K562 (cell line): ENCODE measurements around the gene CTSH. TPM values are rescaled to one million over a fixed set of nuclear protein-coding genes. Genes with fewer than 3 reads are reported as not detected.
"Not testable (repeated sequence)": the region's sequence is repeated elsewhere in the genome, so short reads cannot be mapped to it uniquely, and the experiment has no call there.

Source experiments
- ATAC-seq: fragments of 200-7000 bp; cut with Tn5 transposase; 3 replicates; pipeline ENCODE4 v1.9.1; 2020; ENCODE audit warnings: moderate library complexity
- BruUV-seq: library from RNA; stranded (reverse); fragments of 400-500 nt; replicated peaks from 2 replicates; lab custom pipeline; 2021; lab: Mats Ljungman, UMichigan
- CTCF ChIA-PET: fragments of 300-600 bp; formaldehyde crosslinking; extraction: SDS; loops from one replicate; lab custom pipeline; 2021; ENCODE audit warnings: low intra/inter-chr PET ratio; lab: Yijun Ruan, JAX
- POLR2A ChIA-PET: fragments of 300-600, 350-650 bp; sonication (Branson Sonifier 250); formaldehyde crosslinking; extraction: SDS; loops from one replicate; lab custom pipeline; 2021; ENCODE audit warnings: antibody characterized with exemption, inconsistent platforms; lab: Yijun Ruan, JAX
- DNase-seq, 4 experiments: peaks; one replicate each; pipeline versions ENCODE4 v3.0.0 to v3.0.0-alpha.2; 2011 to 2018; ENCODE audit warnings: low spot score in 3 of 4, mixed read lengths in 3 of 4; ENCODE audit errors: extremely low read depth in 1 of 4
- FAIRE-seq: peaks from 2 replicates; lab custom pipeline; 2011; peaks lifted over from hg19 to GRCh38; lab: Jason Lieb, UNC
- H2AFZ ChIP-seq: 2 replicates; pipeline ENCODE4 v1.6.0; 2011; ENCODE audit warnings: low read depth, low read length, control low read depth, inconsistent platforms
- H3K27ac ChIP-seq: fragments of 200-600 bp; 3 replicates; pipeline ENCODE4 v1.8.0; 2011; ENCODE audit warnings: low read depth, mild to moderate bottlenecking, control low read depth, inconsistent platforms, low read length, moderate library complexity, mixed read lengths; ENCODE audit errors: extremely low read depth
- H3K27me3 ChIP-seq, 2 experiments: fragments of 300-600 bp in 1 of 2; 2 replicates in 1 of 2; 3 replicates in 1 of 2; pipeline versions ENCODE4 v1.6.0 to v1.8.0; 2011; ENCODE audit warnings: inconsistent platforms in 2 of 2, low read length in 2 of 2, mild to moderate bottlenecking in 1 of 2, mixed read lengths in 1 of 2, moderate library complexity in 1 of 2; ENCODE audit not compliant: control insufficient read depth in 2 of 2, insufficient read depth in 2 of 2
- H3K36me3 ChIP-seq: fragments of 300-600 bp; 3 replicates; pipeline ENCODE4 v1.8.0; 2011; ENCODE audit warnings: mild to moderate bottlenecking, low read length, inconsistent platforms; ENCODE audit not compliant: control insufficient read depth, insufficient read depth
- H3K4me1 ChIP-seq, 2 experiments: fragments of 200-600 bp in 1 of 2; replicated peaks in 1 of 2; 2 replicates in 1 of 2; 3 replicates in 1 of 2; pipeline versions ENCODE4 v1.5.1 to v1.8.0; 2011; ENCODE audit warnings: inconsistent platforms in 2 of 2, low read length in 2 of 2, mild to moderate bottlenecking in 1 of 2, mixed read lengths in 1 of 2, moderate library complexity in 1 of 2; ENCODE audit not compliant: control insufficient read depth in 2 of 2, insufficient read depth in 2 of 2
- H3K4me2 ChIP-seq: 2 replicates; pipeline ENCODE4 v1.6.1; 2011; ENCODE audit warnings: low read length, control low read depth, inconsistent platforms, mixed read lengths; ENCODE audit not compliant: insufficient read depth
- H3K4me3 ChIP-seq: fragments of 200-600 bp; sonication (generic), shearing (Covaris generic); 2 replicates; pipeline ENCODE4 v1.5.1; 2016; ENCODE audit warnings: control low read depth, inconsistent platforms
- H3K79me2 ChIP-seq: fragments of 200-600 bp; 3 replicates; pipeline ENCODE4 v1.8.0; 2011; ENCODE audit warnings: low read length, inconsistent platforms; ENCODE audit not compliant: control insufficient read depth, insufficient read depth
- H3K9ac ChIP-seq, 2 experiments: 2 replicates each; pipeline versions ENCODE4 v1.6.0 to v1.6.1; 2011; ENCODE audit warnings: low read depth in 2 of 2, low read length in 2 of 2, control low read depth in 1 of 2, inconsistent platforms in 1 of 2, mild to moderate bottlenecking in 1 of 2, mixed read lengths in 1 of 2; ENCODE audit not compliant: insufficient read depth in 1 of 2
- H3K9me1 ChIP-seq: one replicate; pipeline ENCODE4 v1.6.0; 2011; ENCODE audit warnings: inconsistent platforms, mild to moderate bottlenecking, low read length, moderate library complexity; ENCODE audit not compliant: control insufficient read depth, insufficient read depth
- H3K9me3 ChIP-seq: replicated peaks from 2 replicates; pipeline ENCODE4 v1.5.1; 2011; ENCODE audit warnings: low read depth, low read length, inconsistent platforms; ENCODE audit not compliant: control insufficient read depth, insufficient read depth
- H4K20me1 ChIP-seq: replicated peaks from 2 replicates; pipeline ENCODE4 v1.6.1; 2011; ENCODE audit warnings: low read length, inconsistent platforms, mixed read lengths; ENCODE audit not compliant: control insufficient read depth, insufficient read depth
- ELF1 ChIP-seq: fragments of 200-800 bp; sonication (Bioruptor generic); IDR thresholded peaks from 2 replicates; pipeline ENCODE4 v1.6.1; 2016; ENCODE audit warnings: missing genetic modification characterization, missing compliant biosample characterization
- FOXP1 ChIP-seq: sonication (generic); formaldehyde crosslinking; IDR thresholded peaks from 2 replicates; pipeline ENCODE4 v1.8.0; 2022; ENCODE audit warnings: mild to moderate bottlenecking, missing genetic modification reagents
- NR2C1 ChIP-seq, 2 experiments: fragments of 450-650 bp; IDR thresholded peaks; 2 replicates each; pipeline ENCODE4 v1.6.1; 2017; ENCODE audit warnings: mild to moderate bottlenecking in 2 of 2, antibody characterized with exemption in 1 of 2, inconsistent platforms in 1 of 2, missing compliant biosample characterization in 1 of 2, missing genetic modification characterization in 1 of 2
- THRAP3 ChIP-seq: fragments of 450-650 bp; IDR thresholded peaks from 2 replicates; pipeline ENCODE4 v1.6.1; 2016; ENCODE audit warnings: mild to moderate bottlenecking, inconsistent platforms, borderline replicate concordance
- WGBS: fragments of 100-300 bp; shearing (Covaris generic); methylation state at CpG from one replicate; pipeline ENCODE4 v1.1.6; 2016; ENCODE audit warnings: low coverage, mixed read lengths; ENCODE audit not compliant: insufficient coverage; ENCODE audit errors: missing lambda C conversion rate; 5-methylcytosine and 5-hydroxymethylcytosine counted together
- in situ Hi-C: fragments of 300-500 bp; cut with MboI; formaldehyde crosslinking; loops from 4 replicates; pipeline ENCODE4 v1.15.0; 2018; ENCODE audit warnings: inconsistent platforms, mixed read lengths
- intact Hi-C: fragments of 100-400 bp; cut with micrococcal nuclease; formaldehyde crosslinking; loops from 2 replicates; pipeline ENCODE4 v1.14.2; 2022
- polyA plus RNA-seq, 8 experiments: library from polyadenylated mRNA; depleted of rRNA in 4 of 8; stranded (reverse) in 5 of 8; unstranded in 3 of 8; fragments of >200 nt; fragmentation: Nextera tagmentation in 2 of 8; fragmentation: Illumina TruSeq in 1 of 8; extraction: Ambion mirVana in 2 of 8; extraction: Trizol in 1 of 8; gene quantifications; 2 replicates each; pipeline versions ENCODE4 v1.2.1 to v1.2.3, GENCODE V29; 2011 to 2014; ENCODE audit warnings: inconsistent platforms in 1 of 8, missing spikeins in 1 of 8
- total RNA-seq, 7 experiments: library from RNA; depleted of rRNA in 6 of 7; stranded (reverse); fragments of >200 nt in 6 of 7; fragmentation: Illumina TruSeq in 2 of 7; extraction: Trizol in 2 of 7; gene quantifications; 2 replicates each; pipeline versions ENCODE4 v1.2.1 to v1.2.3, GENCODE V29; 2011 to 2021; ENCODE audit warnings: low replicate concordance in 1 of 7
- TF ChIP-seq, protein P1 (sequence below): fragments of 450-650 bp; formaldehyde crosslinking; IDR thresholded peaks from 2 replicates; pipeline ENCODE4 v1.4.0; 2020; ENCODE audit warnings: mild to moderate bottlenecking, moderate library complexity
- TF ChIP-seq, protein P2 (sequence below): sonication (generic); formaldehyde crosslinking; IDR thresholded peaks from 2 replicates; pipeline ENCODE4 v1.8.1; 2023; ENCODE audit warnings: mild to moderate bottlenecking, missing genetic modification reagents
- TF ChIP-seq, protein P3 (sequence below), 3 experiments: fragments of 200-800 bp in 1 of 3; sonication (Bioruptor generic) in 1 of 3; sonication (generic) in 1 of 3; formaldehyde crosslinking in 1 of 3; IDR thresholded peaks; 2 replicates each; pipeline versions ENCODE4 v1.6.1 to v1.8.0; 2016 to 2022; ENCODE audit warnings: mild to moderate bottlenecking in 2 of 3, missing compliant biosample characterization in 2 of 3, missing genetic modification characterization in 2 of 3, missing genetic modification reagents in 1 of 3
- TF ChIP-seq, protein P4 (sequence below), 2 experiments: fragments of 450-650 bp; IDR thresholded peaks; 2 replicates each; pipeline ENCODE4 v1.6.1; 2016

The CTSH gene
- total and polyA plus RNA-seq, 9 of the 15 experiments (the other 6 are each of a cell fraction or from before 2014, with no cell fraction given), result 15.0 to 462 (median 173) TPM

DNA sequence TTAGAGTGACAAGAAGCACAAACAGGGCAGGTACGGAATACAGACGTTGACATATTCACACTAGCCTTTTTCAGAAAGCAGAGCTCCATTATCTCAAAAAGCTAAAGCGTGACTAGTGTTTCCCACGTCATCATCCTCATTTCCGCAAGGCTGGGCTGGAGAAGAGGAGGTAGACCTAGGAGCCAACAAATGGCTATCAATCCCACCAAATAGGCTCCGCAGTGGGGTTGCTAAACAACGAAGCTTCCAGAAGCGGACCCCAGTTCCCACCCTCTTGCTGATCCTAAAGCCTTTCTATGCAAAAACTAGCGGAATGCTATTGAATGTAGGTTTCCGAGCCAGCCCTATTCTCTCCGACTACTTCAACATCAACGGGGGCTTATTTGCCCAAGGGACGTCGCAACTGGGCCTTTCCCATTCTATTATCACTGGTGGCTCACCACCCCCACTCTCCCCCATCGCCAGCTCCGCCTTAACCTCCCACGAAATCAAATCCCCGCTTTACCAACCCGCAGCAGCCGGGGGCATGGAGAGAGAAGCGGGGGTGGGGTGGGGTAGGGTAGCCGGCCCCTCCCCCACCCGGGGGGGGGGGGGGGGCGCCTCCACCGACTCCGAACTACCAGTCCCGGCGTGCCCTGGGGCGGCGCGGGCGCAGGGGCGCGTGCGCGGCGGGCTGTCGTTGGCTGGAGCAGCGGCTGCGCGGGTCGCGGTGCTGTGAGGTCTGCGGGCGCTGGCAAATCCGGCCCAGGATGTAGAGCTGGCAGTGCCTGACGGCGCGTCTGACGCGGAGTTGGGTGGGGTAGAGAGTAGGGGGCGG, 72.5 kb downstream of the CTSH start, which contains the start of gene MORF4L1 (continued):
- TF ChIP-seq, protein P1, sequence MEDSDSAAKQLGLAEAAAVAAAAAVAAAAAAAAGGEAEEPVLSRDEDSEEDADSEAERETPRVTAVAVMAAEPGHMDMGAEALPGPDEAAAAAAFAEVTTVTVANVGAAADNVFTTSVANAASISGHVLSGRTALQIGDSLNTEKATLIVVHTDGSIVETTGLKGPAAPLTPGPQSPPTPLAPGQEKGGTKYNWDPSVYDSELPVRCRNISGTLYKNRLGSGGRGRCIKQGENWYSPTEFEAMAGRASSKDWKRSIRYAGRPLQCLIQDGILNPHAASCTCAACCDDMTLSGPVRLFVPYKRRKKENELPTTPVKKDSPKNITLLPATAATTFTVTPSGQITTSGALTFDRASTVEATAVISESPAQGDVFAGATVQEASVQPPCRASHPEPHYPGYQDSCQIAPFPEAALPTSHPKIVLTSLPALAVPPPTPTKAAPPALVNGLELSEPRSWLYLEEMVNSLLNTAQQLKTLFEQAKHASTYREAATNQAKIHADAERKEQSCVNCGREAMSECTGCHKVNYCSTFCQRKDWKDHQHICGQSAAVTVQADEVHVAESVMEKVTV (CRISPR knock-in tag), result no peak

DNA sequence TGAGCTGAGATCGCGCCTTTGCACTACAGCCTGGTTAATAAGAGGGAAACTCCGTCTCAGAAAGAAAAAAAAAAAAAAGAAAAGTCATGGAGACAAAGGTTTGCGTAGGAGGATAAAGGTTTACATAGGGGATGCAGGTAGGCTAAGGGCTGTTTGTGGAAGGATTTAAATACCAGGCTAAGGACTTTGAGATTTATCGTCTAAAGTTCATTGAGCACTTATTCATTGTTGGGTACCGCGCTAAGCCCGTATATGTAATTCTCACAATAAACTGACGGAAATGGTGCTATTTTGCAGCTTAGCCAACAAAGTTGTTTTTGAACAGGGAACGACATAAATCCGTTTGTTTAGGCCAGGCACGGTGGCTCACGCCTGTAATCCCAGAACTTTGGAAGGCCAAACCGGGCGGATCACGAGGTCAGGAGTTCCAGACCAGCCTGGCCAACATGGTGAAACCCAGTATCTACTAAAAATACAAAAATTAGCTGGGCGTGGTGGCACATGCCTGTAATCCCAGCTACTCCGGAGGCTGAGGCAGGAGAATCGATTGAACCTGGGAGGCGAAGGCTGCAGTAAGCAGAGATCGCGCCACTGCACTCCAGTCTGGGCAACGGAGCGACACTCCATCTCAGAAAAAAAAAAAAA, 73.2 kb downstream of the CTSH start:
- H3K9me1 ChIP-seq; H3K4me3 ChIP-seq; H3K36me3 ChIP-seq; FAIRE-seq; CTCF ChIA-PET; intact Hi-C loops; BruUV-seq; ATAC-seq; in situ Hi-C loops; H3K9me3 ChIP-seq; H3K27me3 ChIP-seq; TF ChIP-seq NR2C1 (tag; IDR thresholded peaks at IDR 0.05): not testable (repeated sequence)
- TF ChIP-seq THRAP3 (peak; percentile 76; the same call in 1 of the 2 replicates), FOXP1 (0 out of 2 replicates have a peak, but pooled peaks have one; percentile 11), ELF1 (tag) (peak; percentile 3; the same call in 1 of the 2 replicates), NR2C1 (IDR thresholded peaks at IDR 0.05) (0 out of 2 replicates have a peak, but pooled peaks have one; percentile 13)
- TF ChIP-seq, protein P2, sequence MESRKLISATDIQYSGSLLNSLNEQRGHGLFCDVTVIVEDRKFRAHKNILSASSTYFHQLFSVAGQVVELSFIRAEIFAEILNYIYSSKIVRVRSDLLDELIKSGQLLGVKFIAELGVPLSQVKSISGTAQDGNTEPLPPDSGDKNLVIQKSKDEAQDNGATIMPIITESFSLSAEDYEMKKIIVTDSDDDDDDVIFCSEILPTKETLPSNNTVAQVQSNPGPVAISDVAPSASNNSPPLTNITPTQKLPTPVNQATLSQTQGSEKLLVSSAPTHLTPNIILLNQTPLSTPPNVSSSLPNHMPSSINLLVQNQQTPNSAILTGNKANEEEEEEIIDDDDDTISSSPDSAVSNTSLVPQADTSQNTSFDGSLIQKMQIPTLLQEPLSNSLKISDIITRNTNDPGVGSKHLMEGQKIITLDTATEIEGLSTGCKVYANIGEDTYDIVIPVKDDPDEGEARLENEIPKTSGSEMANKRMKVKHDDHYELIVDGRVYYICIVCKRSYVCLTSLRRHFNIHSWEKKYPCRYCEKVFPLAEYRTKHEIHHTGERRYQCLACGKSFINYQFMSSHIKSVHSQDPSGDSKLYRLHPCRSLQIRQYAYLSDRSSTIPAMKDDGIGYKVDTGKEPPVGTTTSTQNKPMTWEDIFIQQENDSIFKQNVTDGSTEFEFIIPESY, result 0 out of 2 replicates have a peak, but pooled peaks have one; percentile 29
- TF ChIP-seq, protein P3, sequence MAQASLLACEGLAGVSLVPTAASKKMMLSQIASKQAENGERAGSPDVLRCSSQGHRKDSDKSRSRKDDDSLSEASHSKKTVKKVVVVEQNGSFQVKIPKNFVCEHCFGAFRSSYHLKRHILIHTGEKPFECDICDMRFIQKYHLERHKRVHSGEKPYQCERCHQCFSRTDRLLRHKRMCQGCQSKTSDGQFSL (CRISPR knock-in tag; IDR thresholded peaks at IDR 0.05), result not testable (repeated sequence)
- TF ChIP-seq, protein P3 (tag; IDR thresholded peaks at IDR 0.05), result peak in 1 of 2 experiments; percentile 50; a peak in 1 of 4 replicates
- TF ChIP-seq, protein P4, sequence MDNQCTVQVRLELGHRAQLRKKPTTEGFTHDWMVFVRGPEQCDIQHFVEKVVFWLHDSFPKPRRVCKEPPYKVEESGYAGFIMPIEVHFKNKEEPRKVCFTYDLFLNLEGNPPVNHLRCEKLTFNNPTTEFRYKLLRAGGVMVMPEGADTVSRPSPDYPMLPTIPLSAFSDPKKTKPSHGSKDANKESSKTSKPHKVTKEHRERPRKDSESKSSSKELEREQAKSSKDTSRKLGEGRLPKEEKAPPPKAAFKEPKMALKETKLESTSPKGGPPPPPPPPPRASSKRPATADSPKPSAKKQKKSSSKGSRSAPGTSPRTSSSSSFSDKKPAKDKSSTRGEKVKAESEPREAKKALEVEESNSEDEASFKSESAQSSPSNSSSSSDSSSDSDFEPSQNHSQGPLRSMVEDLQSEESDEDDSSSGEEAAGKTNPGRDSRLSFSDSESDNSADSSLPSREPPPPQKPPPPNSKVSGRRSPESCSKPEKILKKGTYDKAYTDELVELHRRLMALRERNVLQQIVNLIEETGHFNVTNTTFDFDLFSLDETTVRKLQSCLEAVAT (IDR thresholded peaks at IDR 0.05), result peak in 1 of 2 experiments; percentile 89; a peak in 2 of 4 replicates
- H3K27ac ChIP-seq, result peak overlapping the region; percentile 86
- 89% methylated on average over 19 of the region's 24 CpGs for WGBS
- peak overlapping the region in 1 of 2 experiments; percentile 68; a peak in 2 of 4 replicates for H3K9ac ChIP-seq
- H3K4me2 ChIP-seq, result peak overlapping the region; percentile 77
- peak overlapping the region; percentile 95 for H2AFZ ChIP-seq
- peaks cover 38% of the 10 kb centered on the region for H3K79me2 ChIP-seq
- H3K4me1 ChIP-seq, result peaks cover 4 to 18% of the 10 kb centered on the region in 2 experiments; a peak in 4 of 5 replicates
- peaks cover 31% of the 10 kb centered on the region for H4K20me1 ChIP-seq
- peak in 1 of 4 experiments; percentile 9 for DNase-seq
- POLR2A ChIA-PET, result interaction anchor here (0.7 to 3.2 kb wide), 4 partner anchors 12 to 246 kb away, joined by 3 to 26 read pairs (median 3); no protein-coding TSS in a partner anchor
